HL-60 (cell line): ENCODE data around the gene ZNF534.
"Not testable (repeated sequence)": the region's sequence is repeated elsewhere in the genome, so short reads cannot be mapped to it uniquely, and the experiment has no call there.

Experiments
- DNase-seq, 2 experiments: peaks; one replicate each; pipeline ENCODE4 v3.0.0-alpha.2; 2010 to 2020; ENCODE audit warnings: low read depth in 1 of 2, low spot score in 1 of 2
- H3K27ac ChIP-seq: fragments of 250-450 bp; sonication (Bioruptor Pico); replicated peaks from 2 replicates; pipeline ENCODE4 v1.5.1; 2020; ENCODE audit warnings: mild to moderate bottlenecking, moderate library complexity
- H3K27me3 ChIP-seq: fragments of 250-450 bp; sonication (Bioruptor Pico); 2 replicates; pipeline ENCODE4 v1.5.1; 2021; ENCODE audit warnings: mild to moderate bottlenecking, moderate library complexity; ENCODE audit not compliant: insufficient read depth, poor library complexity, severe bottlenecking
- H3K4me3 ChIP-seq: replicated peaks from 2 replicates; pipeline ENCODE4 v1.5.1; 2011; ENCODE audit warnings: mild to moderate bottlenecking, control low read depth, low read length; ENCODE audit not compliant: insufficient read depth
- CTCF ChIP-seq: IDR thresholded peaks from one replicate; pipeline ENCODE4 v1.5.1; 2011; ENCODE audit warnings: low read length, control low read depth, inconsistent platforms; ENCODE audit not compliant: insufficient read depth
- GABPA ChIP-seq: IDR thresholded peaks from 2 replicates; pipeline ENCODE4 v1.6.1; 2012; ENCODE audit warnings: low read depth
- POLR2AphosphoS5 ChIP-seq: IDR thresholded peaks from 2 replicates; pipeline ENCODE4 v1.6.1; 2012; ENCODE audit warnings: low read depth
- REST ChIP-seq: IDR thresholded peaks from 2 replicates; pipeline ENCODE4 v1.6.1; 2012; ENCODE audit warnings: low read depth; ENCODE audit not compliant: insufficient replicate concordance
- SPI1 ChIP-seq: IDR thresholded peaks from 2 replicates; pipeline ENCODE4 v1.6.1; 2012; ENCODE audit warnings: low read depth, mild to moderate bottlenecking, borderline replicate concordance

ZNF534 gene

GRCh38 chr19:52492201-52492993 is 63.4 kb downstream of the ZNF534 start:
- no peak for TF ChIP-seq GABPA
- no peaks in the 10 kb centered on the region for H3K27me3 ChIP-seq
- no peak overlapping the region for H3K27ac ChIP-seq
- no peak overlapping the region for H3K4me3 ChIP-seq
- DNase-seq, result no peak

- no peak for TF ChIP-seq SPI1
- TF ChIP-seq POLR2AphosphoS5, result no peak
- no peak for TF ChIP-seq GABPA
- no peak for TF ChIP-seq REST
- TF ChIP-seq CTCF, result no peak
- no peak overlapping the region for H3K27ac ChIP-seq
- DNase-seq, result no peak
Observed at GRCh38 chr19:52492994-52493470, 64.1 kb downstream of the ZNF534 start.

GRCh38 chr19:52494518-52494917 is 65.6 kb downstream of the ZNF534 start:
- Histone ChIP-seq H3K4me3 (no peak overlapping the region), H3K27ac (no peak overlapping the region), H3K27me3 (no peaks in the 10 kb centered on the region)
- no peak for DNase-seq
- TF ChIP-seq GABPA (no peak), POLR2AphosphoS5 (no peak), REST (no peak), CTCF (no peak), SPI1 (no peak)

More at GRCh38 chr19:52492994-52493470, 64.1 kb downstream of the ZNF534 start:
- H3K4me3 ChIP-seq, result no peak overlapping the region
- H3K27me3 ChIP-seq, result no peaks in the 10 kb centered on the region

GRCh38 chr19:52498571-52498970 is 69.6 kb downstream of the ZNF534 start:
- Histone ChIP-seq H3K4me3 (no peak overlapping the region), H3K27ac (no peak overlapping the region), H3K27me3 (no peaks in the 10 kb centered on the region)
- TF ChIP-seq GABPA, result no peak
- no peak for TF ChIP-seq POLR2AphosphoS5
- TF ChIP-seq REST, result no peak
- no peak for TF ChIP-seq SPI1
- no peak for TF ChIP-seq CTCF
- DNase-seq, result no peak

GRCh38 chr19:52500474-52500873 is 71.5 kb downstream of the ZNF534 start:
- not testable (repeated sequence) for H3K27me3 ChIP-seq, DNase-seq

GRCh38 chr19:52500991-52501390 is 72.0 kb downstream of the ZNF534 start:
- not testable (repeated sequence) for H3K27ac ChIP-seq, DNase-seq, H3K4me3 ChIP-seq, H3K27me3 ChIP-seq

More at GRCh38 chr19:52500474-52500873, 71.5 kb downstream of the ZNF534 start:
- not testable (repeated sequence) for H3K27ac ChIP-seq, H3K4me3 ChIP-seq
